ENCODE results near the gene R3HDM2. TPM values are rescaled to one million over a fixed set of nuclear protein-coding genes. Genes with fewer than 3 reads are reported as not detected.

The R3HDM2 gene
- total RNA-seq, 1 experiment from 2014 or later: 16.6 TPM

- no peak for DNase-seq (ENCODE audit: low read depth)
These were observed 226.4 kb downstream of the R3HDM2 start for GRCh38 chr12:57204454-57204853.

- no peak for DNase-seq (ENCODE audit: low read depth)
These were observed 227.1 kb downstream of the R3HDM2 start for GRCh38 chr12:57203791-57204190.

Other genes with a start within 250 kb of the R3HDM2 start
- gene NXPH4, start 214.2 kb downstream of the R3HDM2 start, total RNA-seq (2014; rRNA removed): 1.2 and 1.4 TPM in 2 replicates
- gene SHMT2, start 201.3 kb downstream of the R3HDM2 start, total RNA-seq (2014; rRNA removed): 143 and 171 TPM in 2 replicates
- 10.0 and 29.8 TPM in 2 replicates for gene STAC3, start 179.9 kb downstream of the R3HDM2 start, total RNA-seq (2014; rRNA removed)
- gene INHBC, start 3.7 kb upstream of the R3HDM2 start, total RNA-seq (2014; rRNA removed): not detected in 2 replicates
- 0.26 and 0.40 TPM in 2 replicates for gene INHBE, start 24.3 kb upstream of the R3HDM2 start, total RNA-seq (2014; rRNA removed)
- 1.1 and 1.2 TPM in 2 replicates for gene GLI1, start 28.7 kb upstream of the R3HDM2 start, total RNA-seq (2014; rRNA removed)
- 0.23 TPM in 1 of 2 replicates, not detected in the other for gene ARHGAP9, start 48.8 kb upstream of the R3HDM2 start, total RNA-seq (2014; rRNA removed)
- 80.1 and 92.7 TPM in 2 replicates for gene MARS1, start 57.0 kb upstream of the R3HDM2 start, total RNA-seq (2014; rRNA removed)
- 15.3 and 15.7 TPM in 2 replicates for gene DDIT3, start 89.5 kb upstream of the R3HDM2 start, total RNA-seq (2014; rRNA removed)
- 4.2 and 7.5 TPM in 2 replicates for gene MBD6, start 91.8 kb upstream of the R3HDM2 start, total RNA-seq (2014; rRNA removed)
- gene DCTN2, start 116.1 kb upstream of the R3HDM2 start, total RNA-seq (2014; rRNA removed): 177 and 202 TPM in 2 replicates
- gene KIF5A, start 119.0 kb upstream of the R3HDM2 start, total RNA-seq (2014; rRNA removed): 0.06 TPM in 1 of 2 replicates, not detected in the other
- 19.1 and 23.3 TPM in 2 replicates for gene PIP4K2C, start 160.1 kb upstream of the R3HDM2 start, total RNA-seq (2014; rRNA removed)
- 19.3 and 22.0 TPM in 2 replicates for gene DTX3, start 173.8 kb upstream of the R3HDM2 start, total RNA-seq (2014; rRNA removed)
- 13.8 and 14.6 TPM in 2 replicates for gene ARHGEF25, start 180.4 kb upstream of the R3HDM2 start, total RNA-seq (2014; rRNA removed)
- gene B4GALNT1, start 202.2 kb upstream of the R3HDM2 start, total RNA-seq (2014; rRNA removed): 2.8 and 4.9 TPM in 2 replicates

Measured in LHCN-M2 (cell line).